Liver (tissue), 9 donors: ENCODE results near the gene ZNF629. TPM values are rescaled to one million over a fixed set of nuclear protein-coding genes. Genes with fewer than 3 reads are reported as not detected.

ENCODE experiments used
- DNase-seq: peaks from one replicate; pipeline ENCODE4 v3.0.0-alpha.2; 2017; ENCODE audit warnings: low spot score
- H3K27ac ChIP-seq, 2 donors: one replicate each; pipeline ENCODE4 v1.7.0; 2013; ENCODE audit warnings: inconsistent platforms in 2 of 2, low read length in 2 of 2, control low read depth in 1 of 2, low read depth in 1 of 2, mild to moderate bottlenecking in 1 of 2
- H3K27me3 ChIP-seq, 4 donors: one replicate each; pipeline versions ENCODE4 v1.6.1 to v1.7.0; 2013; ENCODE audit warnings: low read length in 3 of 4, inconsistent platforms in 1 of 4, mild to moderate bottlenecking in 1 of 4, moderate library complexity in 1 of 4; ENCODE audit not compliant: control insufficient read depth in 4 of 4, insufficient read depth in 4 of 4
- H3K36me3 ChIP-seq, 4 donors: one replicate each; pipeline versions ENCODE4 v1.6.1 to v1.7.0; 2013; ENCODE audit warnings: low read length in 3 of 4, mild to moderate bottlenecking in 3 of 4, low read depth in 1 of 4, moderate library complexity in 1 of 4; ENCODE audit not compliant: control insufficient read depth in 4 of 4, insufficient read depth in 3 of 4
- H3K4me1 ChIP-seq, 4 donors: one replicate each; pipeline versions ENCODE4 v1.6.1 to v1.7.0; 2013; ENCODE audit warnings: low read length in 3 of 4, mild to moderate bottlenecking in 3 of 4, moderate library complexity in 1 of 4; ENCODE audit not compliant: control insufficient read depth in 4 of 4, insufficient read depth in 4 of 4
- H3K4me3 ChIP-seq, 3 donors: one replicate each; pipeline versions ENCODE4 v1.6.1 to v1.7.0; 2013; ENCODE audit warnings: low read length in 3 of 3, control low read depth in 1 of 3, low read depth in 1 of 3, mild to moderate bottlenecking in 1 of 3
- H3K9ac ChIP-seq, 2 donors: one replicate each; pipeline ENCODE4 v1.7.0; 2013; ENCODE audit warnings: low read length in 2 of 2, mild to moderate bottlenecking in 2 of 2, moderate library complexity in 2 of 2, control low read depth in 1 of 2, low read depth in 1 of 2
- H3K9me3 ChIP-seq, 4 donors: one replicate each; pipeline versions ENCODE4 v1.6.1 to v1.7.0; 2013; ENCODE audit warnings: low read length in 3 of 4; ENCODE audit not compliant: control insufficient read depth in 4 of 4
- EGR1 ChIP-seq, 2 donors: IDR thresholded peaks; 2 replicates each; pipeline ENCODE4 v1.6.1; 2016 to 2018; ENCODE audit warnings: antibody characterized with exemption in 2 of 2, low read depth in 2 of 2
- FOXA2 ChIP-seq: IDR thresholded peaks from 2 replicates; pipeline ENCODE4 v1.6.1; 2016; ENCODE audit warnings: antibody characterized with exemption
- HNF4A ChIP-seq, 2 donors: conservative IDR thresholded peaks; 2 replicates each; pipeline ENCODE4 v1.6.1; 2016; ENCODE audit warnings: antibody characterized with exemption in 2 of 2, mild to moderate bottlenecking in 2 of 2
- JUND ChIP-seq, 2 donors: IDR thresholded peaks; 2 replicates each; pipeline ENCODE4 v1.6.1; 2016; ENCODE audit warnings: antibody characterized with exemption in 2 of 2
- NR2F2 ChIP-seq: IDR thresholded peaks from 2 replicates; pipeline ENCODE4 v1.6.1; 2016; ENCODE audit warnings: antibody characterized with exemption
- REST ChIP-seq: IDR thresholded peaks from 2 replicates; pipeline ENCODE4 v1.6.1; 2016; ENCODE audit warnings: antibody characterized with exemption, mild to moderate bottlenecking
- RXRA ChIP-seq, 2 donors: IDR thresholded peaks; 2 replicates each; pipeline ENCODE4 v1.6.1; 2017 to 2018; ENCODE audit warnings: antibody characterized with exemption in 2 of 2, mild to moderate bottlenecking in 1 of 2
- SP1 ChIP-seq: IDR thresholded peaks from 2 replicates; pipeline ENCODE4 v1.6.1; 2018; ENCODE audit warnings: antibody characterized with exemption, mild to moderate bottlenecking
- YY1 ChIP-seq: IDR thresholded peaks from 2 replicates; pipeline ENCODE4 v1.6.1; 2016; ENCODE audit warnings: antibody characterized with exemption, mild to moderate bottlenecking
- WGBS: extraction: QIAGEN DNeasy Blood & Tissue Kit; methylation state at CpG from one replicate; pipeline ENCODE4 v1.1.7; 2013; 5-methylcytosine and 5-hydroxymethylcytosine counted together
- polyA plus RNA-seq, 2 donors: library from polyadenylated mRNA; stranded (reverse) in 1 of 2; unstranded in 1 of 2; fragments of 200-250 nt in 1 of 2; fragments of >200 nt in 1 of 2; fragmentation: Nextera tagmentation in 1 of 2; extraction: Ambion mirVana in 1 of 2; gene quantifications; one replicate each; pipeline versions ENCODE4 v1.2.1 to v1.2.3, GENCODE V29; 2013 to 2015
- total RNA-seq, 2 donors: library from RNA; depleted of rRNA; stranded (reverse); fragments of >200 nt; gene quantifications; one replicate each; pipeline ENCODE4 v1.2.3, GENCODE V29; 2014
- TF ChIP-seq, protein P1 (sequence below): IDR thresholded peaks from 2 replicates; pipeline ENCODE4 v1.6.1; 2016; ENCODE audit warnings: antibody characterized with exemption
- TF ChIP-seq, protein P2 (sequence below): fragments of 150-350 bp; IDR thresholded peaks from 2 replicates; pipeline ENCODE4 v1.5.1; 2017; ENCODE audit warnings: improper control_type of control experiment, low read depth, low read length; ENCODE audit not compliant: missing input control
- TF ChIP-seq, protein P3 (sequence below): IDR thresholded peaks from 2 replicates; pipeline ENCODE4 v1.6.1; 2016; ENCODE audit warnings: antibody characterized with exemption
- donor health status: healthy.
- donor health status: healthy.
- donor health status: healthy.
- donor health status: healthy.
- donor health status: healthy.

The ZNF629 gene
- total and polyA plus RNA-seq, 4 donors = 0.86 to 4.2 (median 3.4) TPM

DNA sequence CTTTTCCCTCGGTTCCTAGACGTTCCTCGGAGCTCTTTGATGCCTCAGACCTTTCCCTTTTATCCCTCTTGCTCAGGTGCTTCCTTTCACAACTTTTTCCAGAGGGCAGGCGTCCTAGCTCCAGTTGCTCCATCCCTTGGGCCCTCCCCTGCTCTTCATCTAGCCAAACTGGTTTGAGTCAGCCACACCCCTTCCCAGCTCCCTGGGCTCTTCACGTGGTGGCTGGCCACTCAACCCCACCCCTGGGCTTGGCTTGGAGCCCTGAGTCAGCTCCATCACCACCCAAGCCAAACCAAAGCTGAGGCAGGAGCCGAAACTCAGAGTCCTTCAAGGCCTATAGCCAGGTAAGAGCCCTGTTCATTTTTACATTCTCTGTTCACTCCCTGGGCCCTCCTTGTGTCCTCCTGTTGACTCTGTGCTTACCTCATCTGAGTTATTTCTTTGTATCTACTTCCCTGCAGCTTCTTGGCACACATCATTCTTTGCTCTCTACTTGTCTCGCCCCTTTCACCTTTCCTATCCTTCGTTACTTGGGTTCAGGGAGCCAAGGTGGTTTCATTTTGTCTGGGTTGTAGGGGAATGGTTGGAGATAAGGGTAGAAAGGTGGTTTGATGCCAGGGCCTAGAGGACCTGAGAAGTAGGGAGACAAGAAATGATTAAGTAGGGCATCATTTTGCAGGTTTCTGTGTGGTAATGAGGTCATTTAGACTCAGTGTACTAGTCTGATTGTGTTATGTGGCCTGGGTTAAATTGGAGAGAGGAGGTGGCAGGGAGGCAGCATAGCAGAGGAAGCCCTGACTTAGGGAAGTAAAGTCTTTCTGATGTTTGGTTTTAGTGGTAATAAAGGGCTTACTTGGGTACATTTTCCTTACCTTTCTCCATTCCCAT is 46.4 kb downstream of the ZNF629 start:
- peak; percentile 72 for DNase-seq
- peaks cover 15 to 36% (median 29%) of the 10 kb centered on the region in 4 donors for H3K36me3 ChIP-seq
- H3K27me3 ChIP-seq = no peaks in the 10 kb centered on the region
- peak overlapping the region; percentile 9 to 38 for H3K27ac ChIP-seq
- H3K4me3 ChIP-seq = no peak overlapping the region
- H3K4me1 ChIP-seq = peaks cover 4 to 18% (median 8%) of the 10 kb centered on the region in 4 donors
- peak in 1 of 2 donors; percentile 51 for TF ChIP-seq HNF4A (conservative IDR thresholded peaks at IDR 0.05)
- TF ChIP-seq, protein P1, sequence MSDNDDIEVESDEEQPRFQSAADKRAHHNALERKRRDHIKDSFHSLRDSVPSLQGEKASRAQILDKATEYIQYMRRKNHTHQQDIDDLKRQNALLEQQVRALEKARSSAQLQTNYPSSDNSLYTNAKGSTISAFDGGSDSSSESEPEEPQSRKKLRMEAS = peak; percentile 34
- TF ChIP-seq FOXA2 = no peak
- TF ChIP-seq EGR1 (IDR thresholded peaks at IDR 0.05; ENCODE audit: low read depth in 2 of 2) = peak in 1 of 2 donors; percentile 29
- peak in 1 of 2 donors; percentile 61 for TF ChIP-seq RXRA (IDR thresholded peaks at IDR 0.05)
- TF ChIP-seq, protein P2, sequence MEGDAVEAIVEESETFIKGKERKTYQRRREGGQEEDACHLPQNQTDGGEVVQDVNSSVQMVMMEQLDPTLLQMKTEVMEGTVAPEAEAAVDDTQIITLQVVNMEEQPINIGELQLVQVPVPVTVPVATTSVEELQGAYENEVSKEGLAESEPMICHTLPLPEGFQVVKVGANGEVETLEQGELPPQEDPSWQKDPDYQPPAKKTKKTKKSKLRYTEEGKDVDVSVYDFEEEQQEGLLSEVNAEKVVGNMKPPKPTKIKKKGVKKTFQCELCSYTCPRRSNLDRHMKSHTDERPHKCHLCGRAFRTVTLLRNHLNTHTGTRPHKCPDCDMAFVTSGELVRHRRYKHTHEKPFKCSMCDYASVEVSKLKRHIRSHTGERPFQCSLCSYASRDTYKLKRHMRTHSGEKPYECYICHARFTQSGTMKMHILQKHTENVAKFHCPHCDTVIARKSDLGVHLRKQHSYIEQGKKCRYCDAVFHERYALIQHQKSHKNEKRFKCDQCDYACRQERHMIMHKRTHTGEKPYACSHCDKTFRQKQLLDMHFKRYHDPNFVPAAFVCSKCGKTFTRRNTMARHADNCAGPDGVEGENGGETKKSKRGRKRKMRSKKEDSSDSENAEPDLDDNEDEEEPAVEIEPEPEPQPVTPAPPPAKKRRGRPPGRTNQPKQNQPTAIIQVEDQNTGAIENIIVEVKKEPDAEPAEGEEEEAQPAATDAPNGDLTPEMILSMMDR = no peak
- TF ChIP-seq NR2F2 = no peak
- peak; percentile 30 for TF ChIP-seq YY1
- no peak for TF ChIP-seq REST
- TF ChIP-seq, protein P3, sequence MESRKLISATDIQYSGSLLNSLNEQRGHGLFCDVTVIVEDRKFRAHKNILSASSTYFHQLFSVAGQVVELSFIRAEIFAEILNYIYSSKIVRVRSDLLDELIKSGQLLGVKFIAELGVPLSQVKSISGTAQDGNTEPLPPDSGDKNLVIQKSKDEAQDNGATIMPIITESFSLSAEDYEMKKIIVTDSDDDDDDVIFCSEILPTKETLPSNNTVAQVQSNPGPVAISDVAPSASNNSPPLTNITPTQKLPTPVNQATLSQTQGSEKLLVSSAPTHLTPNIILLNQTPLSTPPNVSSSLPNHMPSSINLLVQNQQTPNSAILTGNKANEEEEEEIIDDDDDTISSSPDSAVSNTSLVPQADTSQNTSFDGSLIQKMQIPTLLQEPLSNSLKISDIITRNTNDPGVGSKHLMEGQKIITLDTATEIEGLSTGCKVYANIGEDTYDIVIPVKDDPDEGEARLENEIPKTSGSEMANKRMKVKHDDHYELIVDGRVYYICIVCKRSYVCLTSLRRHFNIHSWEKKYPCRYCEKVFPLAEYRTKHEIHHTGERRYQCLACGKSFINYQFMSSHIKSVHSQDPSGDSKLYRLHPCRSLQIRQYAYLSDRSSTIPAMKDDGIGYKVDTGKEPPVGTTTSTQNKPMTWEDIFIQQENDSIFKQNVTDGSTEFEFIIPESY = no peak
- TF ChIP-seq SP1 = peak; percentile 47
- TF ChIP-seq JUND (IDR thresholded peaks at IDR 0.05) = peak in 1 of 2 donors; percentile 11
- no peak overlapping the region for H3K9ac ChIP-seq
- 54% methylated on average over 8 of the region's 8 CpGs for WGBS
- no peaks in the 10 kb centered on the region for H3K9me3 ChIP-seq
